LNCAP (cell line): ENCODE data around the gene ITGA5.

Source experiments
- TF ChIP-seq, protein P1 (sequence below): fragments of 450-650 bp; IDR thresholded peaks from 2 replicates; pipeline ENCODE4 v1.5.1; 2017; ENCODE audit warnings: mild to moderate bottlenecking

Gene ITGA5

DNA sequence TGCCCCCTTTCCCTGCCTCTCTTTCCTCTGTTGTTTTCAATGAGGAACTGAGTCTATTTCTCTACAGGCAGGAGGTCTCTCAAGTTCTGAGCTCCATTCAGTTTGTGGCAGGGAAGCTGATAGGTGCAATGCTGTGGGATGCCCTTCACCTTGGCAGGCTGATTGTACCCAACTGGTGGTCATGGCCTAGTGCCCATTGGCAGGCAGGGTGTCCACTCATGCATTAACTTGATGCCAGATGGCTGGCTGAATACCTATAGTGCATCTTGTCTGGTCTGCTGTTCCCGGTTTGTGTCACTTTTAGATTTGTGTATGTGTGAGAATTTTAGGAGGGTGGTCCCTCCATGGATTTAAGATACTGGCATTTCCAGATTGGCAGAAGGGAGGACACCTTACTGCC is 20.0 kb upstream of the ITGA5 start:
- TF ChIP-seq, protein P1, sequence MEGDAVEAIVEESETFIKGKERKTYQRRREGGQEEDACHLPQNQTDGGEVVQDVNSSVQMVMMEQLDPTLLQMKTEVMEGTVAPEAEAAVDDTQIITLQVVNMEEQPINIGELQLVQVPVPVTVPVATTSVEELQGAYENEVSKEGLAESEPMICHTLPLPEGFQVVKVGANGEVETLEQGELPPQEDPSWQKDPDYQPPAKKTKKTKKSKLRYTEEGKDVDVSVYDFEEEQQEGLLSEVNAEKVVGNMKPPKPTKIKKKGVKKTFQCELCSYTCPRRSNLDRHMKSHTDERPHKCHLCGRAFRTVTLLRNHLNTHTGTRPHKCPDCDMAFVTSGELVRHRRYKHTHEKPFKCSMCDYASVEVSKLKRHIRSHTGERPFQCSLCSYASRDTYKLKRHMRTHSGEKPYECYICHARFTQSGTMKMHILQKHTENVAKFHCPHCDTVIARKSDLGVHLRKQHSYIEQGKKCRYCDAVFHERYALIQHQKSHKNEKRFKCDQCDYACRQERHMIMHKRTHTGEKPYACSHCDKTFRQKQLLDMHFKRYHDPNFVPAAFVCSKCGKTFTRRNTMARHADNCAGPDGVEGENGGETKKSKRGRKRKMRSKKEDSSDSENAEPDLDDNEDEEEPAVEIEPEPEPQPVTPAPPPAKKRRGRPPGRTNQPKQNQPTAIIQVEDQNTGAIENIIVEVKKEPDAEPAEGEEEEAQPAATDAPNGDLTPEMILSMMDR = no peak

DNA sequence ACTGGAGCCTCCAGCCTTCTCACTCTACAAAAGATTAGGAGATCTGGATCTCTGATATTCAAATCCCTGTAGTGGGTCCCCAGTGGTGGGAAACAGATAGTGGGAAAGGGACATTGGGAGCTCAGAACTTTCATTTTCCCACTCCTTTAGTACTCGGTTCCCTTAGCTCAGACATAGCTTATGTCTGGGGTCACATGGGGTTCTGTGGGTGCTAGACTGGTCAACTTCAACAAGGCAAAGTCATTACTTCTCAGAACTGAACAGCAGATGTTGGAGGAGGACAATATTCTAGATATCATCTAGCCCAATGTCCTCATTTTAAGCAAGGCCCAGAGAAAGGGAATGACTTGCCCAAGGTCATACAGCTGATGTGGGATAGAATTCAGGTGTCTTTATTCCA is 19.5 kb upstream of the ITGA5 start:
- TF ChIP-seq, protein P1 = no peak

DNA sequence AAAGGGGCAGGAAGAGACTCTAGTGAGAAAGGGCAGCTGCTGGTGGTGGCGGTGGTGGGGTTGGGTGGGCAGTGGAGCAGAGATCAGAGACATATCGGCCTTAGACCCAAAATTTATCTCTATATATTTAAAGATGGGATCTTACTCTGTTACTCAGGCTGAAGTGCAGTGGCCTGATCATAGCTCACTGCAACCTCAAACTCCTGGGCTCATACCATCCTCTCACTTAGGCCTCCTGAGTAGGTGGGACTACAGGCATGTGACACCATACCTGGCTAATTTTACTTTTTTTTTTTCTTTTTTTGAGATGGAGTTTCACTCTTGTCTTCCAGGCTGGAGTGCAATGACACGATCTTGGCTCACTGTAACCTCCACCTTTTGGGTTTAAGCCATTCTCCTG is 18.6 kb upstream of the ITGA5 start:
- TF ChIP-seq, protein P1 = no peak

DNA sequence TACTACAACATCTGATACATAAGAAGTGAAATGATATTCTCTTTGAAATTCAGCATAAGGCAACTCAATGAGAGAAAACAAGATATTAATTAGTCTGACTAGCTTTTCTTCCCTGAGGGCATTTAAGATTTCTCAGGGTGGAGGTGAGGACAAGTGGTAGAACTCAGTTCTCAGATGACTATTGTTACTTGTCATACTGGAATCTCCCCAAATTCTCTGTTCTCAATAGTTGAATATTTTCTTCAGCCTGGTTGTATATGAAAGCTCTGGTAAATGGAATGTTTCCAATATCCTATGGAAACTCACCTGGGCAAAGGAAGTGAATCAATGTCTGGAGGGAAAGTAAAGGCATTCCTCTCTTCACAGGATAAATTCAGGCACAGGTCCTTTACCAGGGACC is 18.2 kb upstream of the ITGA5 start:
- TF ChIP-seq, protein P1 = no peak

DNA sequence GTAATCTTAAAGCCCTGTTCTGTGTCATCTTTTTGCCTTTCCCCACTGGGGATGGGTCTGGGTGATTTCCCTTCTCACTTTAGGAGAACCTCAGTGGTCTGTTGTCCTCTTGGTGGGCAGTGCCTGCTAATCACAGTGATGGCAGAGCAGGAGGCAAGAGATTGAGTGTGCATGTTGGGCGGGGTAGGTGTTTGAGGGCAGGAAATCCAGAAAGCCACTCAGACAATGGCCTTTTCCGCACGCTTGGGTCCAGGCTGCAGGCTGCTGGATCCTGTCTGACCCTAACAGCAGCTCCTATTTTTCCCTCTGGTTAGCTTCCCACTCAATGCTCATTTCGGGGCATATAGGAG is 13.7 kb upstream of the ITGA5 start:
- TF ChIP-seq, protein P1 = no peak

DNA sequence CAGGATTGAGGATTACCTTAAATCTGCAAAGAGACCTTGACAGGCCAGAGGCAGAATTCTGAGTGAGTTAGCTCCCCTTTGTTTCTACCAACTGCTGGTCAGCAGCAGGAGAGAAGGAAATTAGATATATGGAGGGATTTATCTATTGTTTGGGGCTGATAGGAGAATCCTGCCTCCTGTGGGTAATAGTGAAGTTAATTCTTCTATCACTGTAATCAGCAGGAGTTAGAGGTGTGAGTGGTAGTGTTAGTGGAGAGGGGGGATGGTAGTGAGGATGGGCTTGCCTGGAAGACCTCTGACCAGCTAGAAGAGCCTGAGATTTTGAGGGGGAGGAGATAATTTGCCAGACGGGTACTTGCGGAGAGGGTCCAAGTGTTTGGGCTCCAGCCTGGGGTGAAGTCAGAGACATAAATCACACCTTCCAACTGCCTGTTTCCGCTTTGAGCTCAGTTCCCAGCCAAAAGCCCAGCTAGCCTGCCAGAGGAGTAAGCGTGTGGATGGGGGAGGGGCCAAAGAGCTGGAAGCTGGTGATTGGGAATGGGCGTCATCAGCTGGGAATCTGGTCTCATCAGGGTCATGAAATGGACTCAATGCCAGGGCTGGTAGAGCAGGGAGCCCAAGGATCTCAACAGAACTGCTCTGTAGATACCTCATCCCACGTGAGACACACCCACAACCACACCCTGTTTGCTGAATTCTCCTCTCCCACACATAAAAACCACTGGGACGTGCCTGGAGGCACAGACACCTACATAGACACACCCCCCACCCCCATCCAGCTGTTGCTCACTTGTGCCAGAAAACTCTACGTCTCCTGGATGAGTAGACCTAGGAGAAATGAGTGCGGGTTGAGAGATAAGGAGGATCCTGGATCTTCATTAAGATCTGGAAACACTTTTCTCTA is 13.1 kb upstream of the ITGA5 start:
- TF ChIP-seq, protein P1 = no peak

DNA sequence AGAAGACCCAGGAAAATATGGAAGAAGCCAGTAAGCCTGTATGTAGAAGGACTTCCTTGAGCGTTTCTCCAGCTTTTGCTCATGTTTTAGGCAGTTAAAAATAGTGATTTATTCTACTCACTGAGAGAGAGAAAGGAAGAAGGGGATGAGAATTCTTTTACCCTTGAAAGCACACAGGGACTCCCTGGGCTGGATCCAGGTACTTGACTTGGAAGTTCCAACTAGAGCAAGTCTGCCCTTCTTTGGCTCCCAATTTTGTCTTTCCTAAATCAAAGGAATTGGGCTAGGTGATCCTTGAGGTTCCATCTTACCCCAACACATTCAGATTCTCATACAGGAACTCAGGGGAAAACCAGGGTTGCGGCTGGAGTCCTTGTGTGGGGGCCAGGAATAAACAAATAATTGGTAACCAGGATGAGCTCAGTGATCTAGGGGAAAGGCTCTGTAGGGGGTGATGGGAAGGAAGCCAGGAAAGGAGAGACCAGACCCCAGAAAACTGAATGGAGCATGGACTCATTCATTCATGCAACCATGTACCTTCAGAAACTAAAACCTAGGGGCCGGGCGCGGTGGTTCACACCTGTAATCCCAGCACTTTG is 11.5 kb upstream of the ITGA5 start:
- TF ChIP-seq, protein P1 = no peak
